ENCODE data around the gene IQCF5.
"Not testable (repeated sequence)": the region's sequence is repeated elsewhere in the genome, so short reads cannot be mapped to it uniquely, and the experiment has no call there.

The IQCF5 gene

GRCh38 chr3:51862886-51863285, 12.5 kb downstream of the IQCF5 start:
- no peak for DNase-seq

DNA sequence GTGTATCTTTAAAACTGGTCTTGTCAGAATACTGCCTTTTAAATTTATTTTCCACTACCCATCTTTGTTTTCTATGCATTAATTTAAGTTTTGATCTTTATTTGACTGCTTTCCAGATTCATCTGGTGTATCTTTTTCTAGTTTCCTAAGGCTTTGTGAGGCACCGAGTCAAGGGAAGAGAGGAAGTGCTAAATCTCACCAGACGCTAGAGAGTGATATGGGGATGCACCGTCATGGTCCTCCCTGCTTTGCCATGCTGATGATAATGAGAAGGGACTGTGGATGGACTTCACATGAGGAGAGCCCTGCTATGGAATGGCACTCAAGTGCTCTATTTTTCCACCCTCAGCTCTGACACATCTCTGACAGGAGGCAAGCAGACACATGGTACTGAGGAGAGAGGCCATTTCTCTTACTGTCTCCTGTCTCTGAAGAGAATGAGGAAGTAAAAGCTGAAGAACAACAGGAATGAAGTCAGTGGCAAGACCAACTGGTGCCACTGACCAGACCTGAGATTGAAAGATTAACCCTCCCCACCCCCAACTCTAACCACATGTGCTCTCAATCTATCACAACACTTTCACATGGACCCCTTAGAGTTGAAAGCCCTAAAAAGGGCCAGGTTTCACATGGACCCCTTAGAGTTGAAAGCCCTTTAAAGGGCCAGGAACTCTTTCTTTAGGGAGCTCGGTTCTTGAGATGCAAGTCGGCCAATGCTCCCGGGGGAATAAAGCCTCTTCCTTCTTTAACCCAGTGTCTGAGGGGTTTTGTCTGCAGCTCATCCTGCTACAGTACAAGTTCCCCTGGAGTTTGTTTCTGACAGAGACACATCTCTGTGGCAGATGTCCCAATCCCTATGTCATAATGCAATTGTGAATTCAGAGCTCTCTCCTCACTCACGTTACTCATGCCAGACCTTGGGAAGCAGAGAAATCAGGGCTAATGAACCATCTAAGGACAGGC, 14.4 kb downstream of the IQCF5 start, which contains the start of gene IQCF2:
TSS of gene IQCF2 (plus strand) at position 913 of the 963 bp plus-strand sequence. CDS start 52 bp downstream, outside the sequence.
- DNase-seq, result no peak

GRCh38 chr3:51855411-51855810, 20.0 kb downstream of the IQCF5 start:
- DNase-seq, result not testable (repeated sequence)

DNA sequence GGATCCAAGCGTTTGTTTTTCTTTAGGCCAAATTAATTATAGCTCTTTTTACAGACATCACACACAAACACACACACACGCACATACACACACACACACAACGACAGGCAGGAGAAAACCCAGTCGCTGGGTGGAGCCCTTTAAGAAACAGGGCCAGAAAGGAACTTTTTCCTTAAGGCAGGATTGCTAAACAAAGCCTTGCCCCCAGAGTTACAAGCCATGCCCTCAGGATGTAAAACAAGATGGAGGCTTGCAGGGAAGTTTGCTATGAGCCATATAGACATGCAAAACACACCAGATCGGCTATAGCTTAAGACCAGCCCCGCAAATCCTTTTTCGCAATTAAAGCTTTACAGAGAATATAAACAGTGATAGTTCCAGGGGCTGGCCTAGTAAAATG, 30.3 kb downstream of the IQCF5 start:
- DNase-seq, result no peak

DNA sequence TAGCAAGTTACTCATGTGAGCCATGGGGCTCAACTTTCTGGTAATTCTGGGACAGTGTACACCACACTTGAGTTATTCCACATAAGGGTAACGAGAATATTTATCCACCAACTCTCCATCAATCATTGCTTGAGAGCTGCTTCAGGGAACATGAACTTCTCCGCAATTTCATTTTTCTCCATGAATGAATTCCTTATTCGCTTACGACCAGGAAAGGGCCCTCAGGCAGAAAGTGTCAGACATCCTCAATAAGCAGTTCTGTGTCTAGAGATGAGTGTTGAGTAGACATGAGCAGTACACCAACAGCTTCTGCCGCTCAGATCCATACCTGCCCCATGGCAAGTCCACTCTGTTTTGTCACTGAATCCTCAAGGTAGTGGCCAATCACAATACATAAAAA, 38.8 kb downstream of the IQCF5 start:
- no peak for DNase-seq

DNA sequence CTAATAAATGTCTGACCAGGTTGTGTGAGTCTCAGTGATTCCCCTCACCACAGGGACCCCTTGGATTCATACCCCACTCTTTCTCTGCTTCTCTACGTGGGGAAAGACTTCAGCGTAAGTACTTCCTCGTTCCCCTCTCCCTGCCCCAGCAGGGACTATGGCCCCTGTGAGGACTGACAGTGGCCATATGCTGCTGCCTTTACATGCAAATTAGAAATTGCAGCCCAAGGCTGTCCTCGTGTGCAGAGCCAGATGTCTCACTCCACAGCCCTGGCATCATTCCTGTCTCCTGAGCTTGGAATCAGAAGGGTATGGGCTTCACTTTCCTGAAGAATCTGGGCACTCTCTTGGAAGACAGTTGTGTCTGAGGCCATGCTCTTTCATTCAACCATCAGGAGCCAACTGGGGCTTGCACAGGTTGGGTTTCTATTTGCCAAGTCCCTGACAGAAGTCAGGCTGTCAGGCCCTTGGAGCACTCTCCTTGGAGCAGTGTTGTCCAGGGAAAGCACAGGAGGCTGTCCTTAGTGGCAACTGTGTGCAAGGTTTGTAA, 44.5 kb downstream of the IQCF5 start:
- no peak for DNase-seq

DNA sequence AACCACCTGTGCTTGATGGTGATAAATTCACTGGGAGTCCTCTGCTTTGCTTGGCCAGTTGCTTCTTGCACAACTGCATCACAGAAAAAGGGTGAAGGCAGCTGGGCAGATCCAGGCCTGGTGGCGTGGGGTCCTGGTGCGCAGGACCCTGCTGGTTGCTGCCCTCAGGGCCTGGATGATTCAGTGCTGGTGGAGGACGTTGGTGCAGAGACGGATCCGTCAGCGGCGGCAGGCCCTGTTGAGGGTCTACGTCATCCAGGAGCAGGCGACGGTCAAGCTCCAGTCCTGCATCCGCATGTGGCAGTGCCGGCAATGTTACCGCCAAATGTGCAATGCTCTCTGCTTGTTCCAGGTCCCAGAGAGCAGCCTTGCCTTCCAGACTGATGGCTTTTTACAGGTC, 45.1 kb downstream of the IQCF5 start:
- DNase-seq, result no peak

DNA sequence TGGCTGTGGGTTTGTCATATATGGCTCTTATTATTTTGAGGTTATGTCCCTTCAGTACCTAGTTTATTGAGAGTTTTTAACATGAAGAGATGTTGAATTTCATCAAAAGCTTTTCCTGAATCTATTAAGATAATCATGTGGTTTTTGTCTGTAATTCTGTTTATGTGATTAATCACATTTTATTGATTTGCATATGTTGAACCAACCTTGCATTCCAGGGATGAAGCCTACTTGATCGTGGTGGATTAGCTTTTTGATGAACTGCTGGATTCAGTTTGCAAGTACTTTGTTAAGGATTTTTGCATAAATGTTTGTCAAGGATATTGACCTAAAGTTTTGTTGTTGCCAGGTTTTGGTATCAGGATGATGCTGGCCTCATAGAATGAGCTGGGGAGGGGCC, 47.1 kb downstream of the IQCF5 start:
- DNase-seq, result no peak

Data from bone marrow (tissue), 2 donors.